Neural cell (in vitro differentiated cells): ENCODE data around the gene HIPK2.

Source experiments
- CTCF ChIP-seq: fragments of 450-650 bp; IDR thresholded peaks from 2 replicates; pipeline ENCODE4 v1.5.1; 2014; ENCODE audit warnings: antibody characterized with exemption, mild to moderate bottlenecking, moderate library complexity; ENCODE audit not compliant: poor library complexity, severe bottlenecking
- EP300 ChIP-seq: fragments of 450-650 bp; conservative IDR thresholded peaks from 2 replicates; pipeline ENCODE4 v1.6.1; 2014; ENCODE audit warnings: antibody characterized with exemption, mild to moderate bottlenecking, moderate library complexity; ENCODE audit not compliant: poor library complexity, severe bottlenecking
- EZH2 ChIP-seq: fragments of 200-600, 300-800 bp; shearing (Covaris generic), sonication (generic); IDR thresholded peaks from 2 replicates; pipeline ENCODE4 v1.6.1; 2014; ENCODE audit warnings: antibody characterized with exemption, low read length, borderline replicate concordance, mild to moderate bottlenecking; ENCODE audit not compliant: insufficient read depth, poor library complexity, severe bottlenecking
- RAD21 ChIP-seq: fragments of 450-650 bp; conservative IDR thresholded peaks from 2 replicates; pipeline ENCODE4 v1.6.1; 2014; ENCODE audit warnings: antibody characterized with exemption, mild to moderate bottlenecking, moderate library complexity
- SMC3 ChIP-seq: fragments of 450-650 bp; conservative IDR thresholded peaks from 2 replicates; pipeline ENCODE4 v1.6.1; 2014; ENCODE audit warnings: antibody characterized with exemption, mild to moderate bottlenecking, moderate library complexity; ENCODE audit not compliant: poor library complexity
- TAF1 ChIP-seq: IDR thresholded peaks from 2 replicates; pipeline ENCODE4 v1.6.1; 2012; ENCODE audit warnings: low read depth

DNA sequence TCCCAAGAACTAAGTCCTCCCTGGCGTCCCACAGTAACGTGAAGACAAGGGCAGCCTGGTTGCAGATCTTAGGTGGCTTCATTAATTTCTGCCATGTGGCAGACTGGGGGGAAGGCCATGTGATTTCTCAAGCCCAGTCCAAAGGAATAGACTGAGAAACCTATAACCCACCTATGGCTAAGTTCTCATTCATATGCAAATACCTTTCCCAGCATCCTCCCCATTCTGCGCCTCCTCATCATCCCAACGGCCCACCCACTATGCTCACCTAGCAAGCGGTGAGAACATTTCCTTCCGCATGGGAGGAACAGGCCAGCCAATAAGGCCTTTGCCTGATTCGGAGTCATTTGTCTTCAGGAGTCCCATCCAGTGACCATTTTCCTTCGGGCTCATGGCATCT is 262.5 kb downstream of the HIPK2 start:
- TF ChIP-seq CTCF (no peak), RAD21 (no peak), SMC3 (no peak), EZH2 (no peak), EP300 (no peak), TAF1 (no peak)
